SK-N-SH (cell line): Measurements from ENCODE around the gene CACNB3. TPM values are rescaled to one million over a fixed set of nuclear protein-coding genes. Genes with fewer than 3 reads are reported as not detected.

Experiments used
- CTCF ChIA-PET: fragments of 300-600, 350-600 bp; formaldehyde crosslinking; extraction: SDS; loops from one replicate; lab custom pipeline; 2021; lab: Yijun Ruan, JAX
- POLR2A ChIA-PET: fragments of 350-600 bp; sonication (Branson Sonifier 250); formaldehyde crosslinking; extraction: SDS; loops from one replicate; lab custom pipeline; 2020; ENCODE audit warnings: antibody characterized with exemption, inconsistent platforms; lab: Yijun Ruan, JAX
- DNase-seq: peaks from one replicate; pipeline ENCODE4 v3.0.0; 2012
- H2AFZ ChIP-seq: fragments of 200-600 bp; sonication (generic); 2 replicates; pipeline ENCODE4 v1.8.1; 2016; ENCODE audit warnings: antibody characterized with exemption, mild to moderate bottlenecking, low read depth
- H3F3A ChIP-seq: fragments of 200-600 bp; sonication (generic); replicated peaks from 2 replicates; pipeline ENCODE3; 2016; ENCODE audit warnings: antibody characterized with exemption, mild to moderate bottlenecking; ENCODE audit not compliant: insufficient read depth
- H3K27ac ChIP-seq, 2 experiments: fragments of 200-500 bp in 1 of 2; fragments of 200-600 bp in 1 of 2; sonication (Bioruptor generic) in 1 of 2; sonication (generic), shearing (Covaris generic) in 1 of 2; 2 replicates each; pipeline versions ENCODE4 v1.5.1 to v1.6.1; 2014 to 2016; ENCODE audit warnings: low read depth in 2 of 2, inconsistent platforms in 1 of 2, low read length in 1 of 2, mild to moderate bottlenecking in 1 of 2, mixed read lengths in 1 of 2
- H3K27me3 ChIP-seq: fragments of 200-600 bp; sonication (generic), shearing (Covaris generic); 2 replicates; pipeline ENCODE4 v1.6.1; 2016; ENCODE audit warnings: mixed run types; ENCODE audit not compliant: insufficient read depth
- H3K36me3 ChIP-seq, 2 experiments: fragments of 200-500 bp in 1 of 2; fragments of 200-600 bp in 1 of 2; sonication (Bioruptor generic) in 1 of 2; sonication (generic) in 1 of 2; replicated peaks in 1 of 2; 2 replicates each; pipeline versions ENCODE3 to v1.5.1; 2014 to 2016; ENCODE audit warnings: low read length in 1 of 2, mild to moderate bottlenecking in 1 of 2; ENCODE audit not compliant: insufficient read depth in 2 of 2, control insufficient read depth in 1 of 2
- H3K4me1 ChIP-seq, 2 experiments: fragments of 200-500 bp in 1 of 2; fragments of 200-600 bp in 1 of 2; sonication (Bioruptor generic) in 1 of 2; sonication (generic), shearing (Covaris generic) in 1 of 2; 2 replicates each; pipeline versions ENCODE4 v1.5.1 to v1.6.1; 2014 to 2016; ENCODE audit warnings: low read depth in 1 of 2, low read length in 1 of 2, mixed run types in 1 of 2; ENCODE audit not compliant: insufficient read depth in 2 of 2, control insufficient read depth in 1 of 2
- H3K4me2 ChIP-seq: fragments of 200-600 bp; sonication (generic), shearing (Covaris generic); 2 replicates; pipeline ENCODE4 v1.6.1; 2017; ENCODE audit warnings: mixed run types
- H3K4me3 ChIP-seq, 2 experiments: fragments of 200-500 bp in 1 of 2; fragments of 200-600 bp in 1 of 2; sonication (Bioruptor generic) in 1 of 2; sonication (generic), shearing (Covaris generic) in 1 of 2; 2 replicates each; pipeline versions ENCODE4 v1.5.1 to v1.8.1; 2014 to 2016; ENCODE audit warnings: low read depth in 2 of 2, inconsistent platforms in 1 of 2, low read length in 1 of 2, mild to moderate bottlenecking in 1 of 2, mixed read lengths in 1 of 2, moderate library complexity in 1 of 2
- H3K79me2 ChIP-seq: fragments of 200-600 bp; sonication (generic); 2 replicates; pipeline ENCODE4 v1.8.1; 2017; ENCODE audit warnings: mild to moderate bottlenecking; ENCODE audit not compliant: insufficient read depth
- H3K9ac ChIP-seq: fragments of 200-600 bp; sonication (generic); 2 replicates; pipeline ENCODE4 v1.6.1; 2017; ENCODE audit warnings: mixed run types
- H3K9me2 ChIP-seq: fragments of 200-600 bp; sonication (generic); 2 replicates; pipeline ENCODE4 v1.6.1; 2017; ENCODE audit warnings: mixed run types
- H3K9me3 ChIP-seq: fragments of 200-600 bp; sonication (generic); 2 replicates; pipeline ENCODE4 v1.6.1; 2017; ENCODE audit warnings: mixed run types, mild to moderate bottlenecking, moderate library complexity
- H4K20me1 ChIP-seq: fragments of 200-600 bp; sonication (generic); 2 replicates; pipeline ENCODE4 v1.6.1; 2017; ENCODE audit warnings: mild to moderate bottlenecking, mixed run types; ENCODE audit not compliant: insufficient read depth
- EP300 ChIP-seq, 2 experiments: IDR thresholded peaks; 2 replicates each; pipeline versions ENCODE4 v1.4.0 to v1.6.1; 2012; ENCODE audit warnings: borderline replicate concordance in 1 of 2, low read depth in 1 of 2, low read length in 1 of 2
- EZH2phosphoT487 ChIP-seq: fragments of 200-600 bp; sonication (generic); IDR thresholded peaks from 2 replicates; pipeline ENCODE4 v1.6.1; 2017; ENCODE audit warnings: low read depth, mixed run types, mild to moderate bottlenecking, antibody characterized with exemption, moderate library complexity, borderline replicate concordance
- FOXM1 ChIP-seq: IDR thresholded peaks from 2 replicates; pipeline ENCODE4 v1.4.0; 2012; ENCODE audit warnings: low read depth, mild to moderate bottlenecking
- GABPA ChIP-seq: IDR thresholded peaks from 2 replicates; pipeline ENCODE4 v1.4.0; 2012; ENCODE audit warnings: low read depth, mild to moderate bottlenecking
- IRF3 ChIP-seq: fragments of 150-350 bp; IDR thresholded peaks from 2 replicates; pipeline ENCODE4 v1.6.1; 2016; ENCODE audit warnings: mild to moderate bottlenecking, low read depth, low read length
- MEF2A ChIP-seq: IDR thresholded peaks from 2 replicates; pipeline ENCODE4 v1.4.0; 2012; ENCODE audit warnings: low read depth, borderline replicate concordance
- TCF12 ChIP-seq: IDR thresholded peaks from 2 replicates; pipeline ENCODE4 v1.4.0; 2012
- WGBS: methylation state at CpG from one replicate; pipeline ENCODE4 v1.1.6; 2017; ENCODE audit warnings: low lambda C conversion rate; 5-methylcytosine and 5-hydroxymethylcytosine counted together
- polyA plus RNA-seq, 3 experiments: library from polyadenylated mRNA; depleted of rRNA; stranded (reverse); fragments of >200 nt; gene quantifications; 2 replicates each; pipeline ENCODE4 v1.2.3, GENCODE V29; 2012

Gene CACNB3
- polyA plus RNA-seq, 1 of the 3 experiments (the other 2 are of a cell fraction), result 34.6 TPM

GRCh38 chr12:48827026-48827425, 8.7 kb downstream of the CACNB3 start:
- Histone ChIP-seq H4K20me1 (peaks cover 11% of the 10 kb centered on the region; the same call in 1 of the 2 replicates), H2AFZ (no peak overlapping the region), H3K9me2 (no peaks in the 10 kb centered on the region), H3K4me1 (no peaks in the 10 kb centered on the region; a peak in 1 of 4 replicates), H3K4me3 (no peak overlapping the region), H3K9me3 (no peaks in the 10 kb centered on the region), H3K27ac (no peak overlapping the region), H3K9ac (no peak overlapping the region), H3K27me3 (no peaks in the 10 kb centered on the region), H3K79me2 (no peaks in the 10 kb centered on the region), H3K4me2 (no peak overlapping the region), H3F3A (no peaks in the 10 kb centered on the region), H3K36me3 (peaks cover 3 to 88% of the 10 kb centered on the region in 2 experiments)
- no peak for DNase-seq
- POLR2A ChIA-PET, result interaction anchor here (0.8 to 1.0 kb wide), 3 partner anchors 8 to 39 kb away, joined by 3 read pairs; partner anchors contain the start of gene DDX23
- TF ChIP-seq IRF3, result no peak
- CTCF ChIA-PET, result interaction anchor here (1.1 to 3.0 kb wide), 7 partner anchors 9 to 169 kb away, joined by 3 to 16 read pairs (median 6); partner anchors contain the start of genes CACNB3 and DDX23
- WGBS, result 93% methylated on average over 6 of the region's 8 CpGs

- no peaks in the 10 kb centered on the region for H3K27me3 ChIP-seq
- no peaks in the 10 kb centered on the region for H3K9me3 ChIP-seq
- H3K9ac ChIP-seq, result no peak overlapping the region
- no peak overlapping the region for H3K27ac ChIP-seq
- peaks cover 9% of the 10 kb centered on the region; the same call in 1 of the 2 replicates for H4K20me1 ChIP-seq
- 90% methylated on average over 4 of the region's 17 CpGs for WGBS
- DNase-seq, result no peak
- no peaks in the 10 kb centered on the region for H3K79me2 ChIP-seq
- no peaks in the 10 kb centered on the region for H3K4me1 ChIP-seq
- ChIA-PET POLR2A (interaction anchor here (0.8 to 1.6 kb wide), 4 partner anchors 8 to 38 kb away, joined by 3 read pairs; partner anchors contain the start of genes CACNB3 and DDX23), CTCF (interaction anchor here (1.3 to 3.0 kb wide), 5 partner anchors 12 to 169 kb away, joined by 5 to 16 read pairs (median 14); partner anchors contain the start of gene DDX23)
- H3K9me2 ChIP-seq, result no peaks in the 10 kb centered on the region
- no peak overlapping the region for H3K4me2 ChIP-seq
- peaks cover 3 to 90% of the 10 kb centered on the region in 2 experiments for H3K36me3 ChIP-seq
- H3K4me3 ChIP-seq, result no peak overlapping the region
- no peaks in the 10 kb centered on the region for H3F3A ChIP-seq
- H2AFZ ChIP-seq, result no peak overlapping the region
- TF ChIP-seq EZH2phosphoT487 (no peak), EP300 (IDR thresholded peaks at IDR 0.05; ENCODE audit: borderline replicate concordance in 1 of 2, low read depth in 1 of 2, low read length in 1 of 2) (no peak), FOXM1 (no peak), MEF2A (no peak), GABPA (no peak), IRF3 (no peak), TCF12 (no peak)
Observed at GRCh38 chr12:48827513-48828096, 9.3 kb downstream of the CACNB3 start.
